NCI-H748 treated with DMSO at 0.1 percent for 48 hours (cell line): Measurements from ENCODE around the gene KANTR.

ENCODE experiments used
- DNase-seq: peaks from one replicate; lab custom pipeline; 2025; lab: John Stamatoyannopoulos, UW

KANTR gene, protein sequence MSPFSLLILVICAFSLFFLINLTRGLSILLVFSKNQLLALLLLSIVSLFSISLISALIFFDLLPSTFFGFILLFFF

DNA sequence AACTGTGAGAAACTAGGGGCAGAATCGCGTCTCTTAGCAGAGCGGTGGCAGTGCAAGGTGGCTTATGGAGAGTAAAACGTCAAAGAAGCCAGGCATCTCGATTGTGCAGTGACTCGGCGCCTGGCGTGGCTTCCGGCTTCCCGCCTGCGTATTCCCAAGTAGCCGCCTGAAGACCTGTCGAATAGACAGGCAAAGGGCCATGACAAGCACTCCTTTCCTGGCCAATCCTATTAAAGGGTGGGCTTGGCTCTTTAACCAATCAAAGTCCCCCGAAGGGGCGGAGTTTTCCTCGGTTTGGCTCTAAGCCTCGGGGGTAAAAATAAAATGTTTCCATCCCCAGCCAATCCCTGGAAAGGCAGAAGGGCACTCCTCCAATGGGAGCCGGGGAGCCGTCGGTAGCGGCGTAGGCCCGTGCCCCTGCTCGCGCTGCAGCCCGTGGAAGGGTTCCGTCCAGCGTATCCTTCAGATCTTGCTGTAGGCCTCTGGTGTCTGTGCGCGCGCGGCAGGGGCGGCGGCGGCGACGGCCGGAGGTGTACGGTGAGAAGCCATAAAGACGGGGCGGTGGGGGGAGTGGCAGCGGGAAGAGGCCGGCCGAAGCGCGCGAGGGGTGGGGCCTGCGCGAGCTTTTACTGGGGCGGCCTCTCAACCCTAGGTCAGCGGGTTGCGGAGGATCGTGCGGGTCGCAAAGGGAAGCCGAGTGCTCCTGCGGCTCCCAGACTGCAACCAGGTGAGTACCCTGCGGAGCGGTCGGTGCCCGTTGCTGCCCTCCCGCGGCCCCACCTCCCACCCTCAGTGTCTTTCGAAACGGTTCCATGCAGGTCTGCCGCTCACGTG, at the start of gene KANTR:
TSS of gene KANTR (plus strand) at position 395 of the 834 bp plus-strand sequence. CDS start 30,131 bp downstream, outside the sequence.
- DNase-seq, result peak; percentile 90

DNA sequence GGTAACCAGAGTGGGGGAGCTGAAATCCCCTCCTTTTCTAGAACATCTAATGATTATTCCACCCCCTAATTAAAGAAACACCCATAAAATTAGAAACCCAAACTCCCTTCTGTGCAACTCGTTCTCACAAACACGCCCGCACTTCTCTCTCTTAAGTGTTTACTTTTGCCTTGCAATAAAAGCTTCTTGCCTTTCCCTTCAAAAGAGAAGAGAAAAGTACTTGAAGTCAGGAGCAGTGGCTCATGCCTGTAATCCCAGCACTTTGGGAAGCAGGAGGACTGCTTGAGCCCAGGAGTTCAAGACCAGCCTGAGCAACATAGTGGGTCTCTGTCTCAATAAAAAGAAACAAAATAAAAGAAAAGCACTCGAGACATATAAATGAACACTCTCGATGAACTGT, 48.9 kb upstream of the KANTR start:
- no peak for DNase-seq

DNA sequence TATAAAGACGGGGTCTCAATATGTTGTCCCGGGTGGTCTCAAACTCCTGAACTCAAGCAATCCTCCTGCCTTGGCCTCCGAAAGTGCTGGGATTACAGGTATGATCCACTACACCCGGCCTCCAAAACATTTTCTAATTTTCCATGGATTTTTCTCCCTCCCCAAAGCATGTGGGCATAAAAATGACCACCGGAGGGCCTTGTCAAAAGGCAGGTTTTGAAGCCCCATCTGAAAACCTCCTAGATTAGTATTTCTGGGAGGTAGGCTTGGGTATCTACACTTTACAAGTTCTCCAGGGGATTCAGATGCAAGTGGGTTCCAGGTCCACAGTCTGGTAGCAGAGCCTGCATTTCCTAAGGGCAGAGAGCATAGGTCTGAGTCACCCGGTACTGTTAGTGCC, 46.7 kb upstream of the KANTR start:
- no peak for DNase-seq

DNA sequence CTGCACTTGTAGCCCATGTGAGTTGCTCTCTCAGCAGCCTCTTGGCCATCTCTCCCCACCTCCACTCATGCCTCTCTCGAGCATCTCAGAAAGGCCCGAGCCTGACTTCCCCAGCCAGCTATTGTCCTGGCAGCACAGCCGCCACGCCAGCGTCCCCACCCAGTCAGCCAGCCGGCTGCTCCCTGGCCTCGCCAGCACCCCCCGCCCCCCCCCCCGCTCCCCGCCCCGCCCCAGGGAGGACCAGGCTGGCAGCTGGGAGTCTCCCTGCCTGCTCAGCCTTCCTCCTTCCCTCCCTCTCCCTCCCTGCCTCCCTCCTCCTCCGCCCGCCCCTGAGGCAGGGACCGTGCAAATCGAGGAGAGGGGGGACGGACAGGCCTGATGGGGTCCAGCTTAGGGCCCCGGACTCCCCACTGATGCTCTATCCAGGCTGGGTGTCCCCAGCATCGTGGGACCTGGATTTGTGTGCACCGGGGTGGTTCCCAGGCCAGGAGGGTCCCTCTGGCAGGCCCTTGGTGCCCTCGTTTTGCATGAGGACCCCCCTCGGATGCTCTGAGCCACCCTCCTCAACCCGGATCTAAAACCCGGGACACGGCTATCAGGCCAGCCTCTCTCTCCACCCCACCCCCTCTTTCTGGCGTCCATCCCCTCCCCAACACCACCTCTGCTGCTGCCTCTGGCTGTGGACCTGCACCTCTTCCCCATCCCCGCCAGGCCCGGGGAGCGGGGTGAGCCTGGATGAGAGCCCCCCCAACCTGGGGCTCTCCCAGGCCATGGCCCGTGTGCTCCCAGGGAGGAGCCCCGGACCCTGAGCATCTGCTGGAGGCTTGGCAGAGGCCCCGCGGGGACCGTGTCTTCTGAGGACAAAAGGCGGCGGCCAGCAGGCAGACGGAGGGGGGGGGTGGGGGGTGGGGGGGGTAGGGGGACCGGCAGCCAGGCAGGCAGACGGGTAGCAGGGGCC, 45.5 kb upstream of the KANTR start, which contains the start of gene GPR173:
TSS of gene GPR173 (plus strand) at position 621 of the 958 bp plus-strand sequence. CDS start 27,833 bp downstream, outside the sequence.
- peak; percentile 32 for DNase-seq

DNA sequence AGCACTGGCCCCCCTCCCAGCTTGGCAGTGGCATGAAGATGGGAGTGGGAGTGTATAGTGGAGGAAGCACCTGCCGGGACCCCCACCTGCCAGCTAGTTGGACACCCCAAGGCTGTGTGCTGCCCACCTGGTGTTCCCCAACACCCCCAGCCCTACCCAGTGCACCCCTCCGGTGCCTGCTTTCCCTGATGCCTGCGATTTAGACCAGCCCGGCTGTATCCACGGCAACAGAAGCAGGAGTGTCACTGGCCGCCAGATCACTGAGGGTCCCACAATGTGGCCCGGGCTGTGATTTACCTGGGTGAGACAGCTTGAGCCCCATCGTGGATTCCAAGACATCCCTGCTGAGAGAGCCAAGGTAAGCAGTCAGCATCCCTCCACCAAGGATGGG, 44.8 kb upstream of the KANTR start:
- DNase-seq, result peak; percentile 9

DNA sequence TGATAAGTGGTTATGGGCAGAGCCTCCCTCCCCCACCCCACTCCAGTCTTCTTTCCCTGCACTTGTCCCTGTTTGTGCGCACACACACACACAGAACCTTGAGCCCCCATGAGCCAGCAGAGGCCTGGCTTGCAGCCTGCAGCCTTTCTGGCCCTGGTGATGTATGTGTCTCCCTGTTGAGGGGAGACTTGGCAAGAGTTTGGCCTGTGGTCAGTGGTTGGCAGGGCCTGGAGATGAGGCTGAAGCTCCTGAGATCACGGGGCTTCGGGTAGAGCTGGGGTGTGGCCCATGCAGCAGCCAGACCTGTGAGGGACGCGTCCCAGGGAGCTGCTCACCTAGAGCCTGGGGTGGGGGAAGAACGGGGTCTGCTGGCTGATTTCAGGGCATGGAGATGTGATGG, 43.1 kb upstream of the KANTR start:
- no peak for DNase-seq

DNA sequence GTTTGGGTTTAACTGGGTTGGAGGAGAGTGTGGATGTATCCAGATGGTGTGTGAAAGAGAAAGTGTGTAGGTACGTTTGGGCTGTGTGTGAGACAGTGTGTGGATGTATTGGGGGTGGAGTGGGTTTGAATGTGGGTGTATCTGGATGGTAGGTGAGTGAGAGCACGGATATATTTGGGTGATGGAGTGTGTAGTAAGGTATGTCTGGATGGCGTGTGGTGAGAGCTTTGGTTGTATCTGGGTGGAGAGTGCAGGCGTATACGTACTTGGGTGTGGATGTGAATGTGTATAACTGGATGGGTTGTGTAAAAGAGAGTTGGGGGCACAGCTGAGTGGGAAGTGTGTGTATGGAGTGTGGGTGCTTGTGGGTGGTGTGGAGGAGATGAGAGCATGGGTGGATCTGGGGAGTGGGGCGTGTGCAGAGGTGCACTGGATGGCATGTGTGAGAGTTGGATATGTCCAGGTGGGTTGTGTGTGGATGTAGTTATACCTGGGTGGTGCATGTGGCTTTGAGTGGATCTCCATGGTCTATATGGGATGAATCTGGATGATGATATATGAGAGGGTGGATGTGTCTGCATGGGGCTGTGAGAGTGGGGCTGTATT, 38.6 kb upstream of the KANTR start:
- DNase-seq, result no peak

DNA sequence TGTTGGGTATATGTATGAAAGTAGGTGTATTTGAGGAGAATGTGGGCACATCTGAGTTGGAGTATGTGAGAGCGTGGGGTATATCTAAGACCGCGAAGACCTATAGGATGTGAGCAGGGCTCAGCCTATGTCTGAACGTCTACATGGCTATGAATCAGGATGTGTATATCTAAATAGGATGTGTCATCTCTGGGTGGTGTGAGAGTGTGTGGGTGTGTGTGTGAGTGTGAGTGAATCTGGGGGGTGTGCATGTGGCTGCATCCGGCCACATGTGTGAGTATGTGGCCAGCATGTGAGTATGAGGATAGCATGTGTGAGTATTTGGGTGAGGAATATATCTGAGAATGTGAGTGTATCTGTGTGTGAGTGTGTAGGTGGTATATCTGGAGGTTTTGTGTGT, 37.6 kb upstream of the KANTR start:
- DNase-seq, result no peak

DNA sequence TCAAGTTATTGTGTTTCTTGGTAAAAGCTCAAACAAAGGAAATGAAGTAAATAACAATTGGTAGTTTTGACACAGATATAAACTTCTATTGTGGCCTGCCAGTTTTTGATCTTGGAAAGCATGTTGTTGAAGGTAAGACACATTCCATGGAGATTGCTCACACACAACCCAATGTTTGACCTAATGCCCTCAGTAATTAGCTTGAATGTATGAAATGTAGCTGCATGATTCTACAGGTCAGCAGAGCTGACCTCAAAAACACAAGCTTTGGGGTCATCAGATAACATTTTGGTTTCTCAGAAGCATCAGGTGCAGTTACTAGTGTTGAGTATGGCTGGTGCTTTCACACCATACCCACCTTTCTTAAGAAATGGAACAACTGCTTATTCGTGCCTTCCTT, 28.8 kb upstream of the KANTR start:
- DNase-seq, result no peak

DNA sequence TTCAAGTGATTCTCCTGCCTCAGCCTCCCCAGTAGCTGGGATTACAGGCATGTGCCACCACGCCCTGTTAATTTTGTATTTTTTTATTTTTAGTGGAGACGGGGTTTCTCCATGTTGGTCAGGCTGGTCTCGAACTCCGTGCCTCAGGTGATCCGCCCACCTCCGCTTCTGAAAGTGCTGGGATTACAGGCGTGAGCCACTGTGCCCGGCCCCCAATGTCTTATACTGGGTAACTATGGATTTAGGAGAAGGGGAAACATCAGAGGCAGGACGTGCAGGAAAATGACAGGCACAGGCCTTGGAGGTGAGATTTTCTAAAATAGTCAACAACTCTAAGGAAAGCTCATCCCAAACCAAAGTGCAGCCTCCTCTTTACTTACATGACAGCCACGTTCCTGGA, 22.9 kb upstream of the KANTR start:
- DNase-seq, result no peak

DNA sequence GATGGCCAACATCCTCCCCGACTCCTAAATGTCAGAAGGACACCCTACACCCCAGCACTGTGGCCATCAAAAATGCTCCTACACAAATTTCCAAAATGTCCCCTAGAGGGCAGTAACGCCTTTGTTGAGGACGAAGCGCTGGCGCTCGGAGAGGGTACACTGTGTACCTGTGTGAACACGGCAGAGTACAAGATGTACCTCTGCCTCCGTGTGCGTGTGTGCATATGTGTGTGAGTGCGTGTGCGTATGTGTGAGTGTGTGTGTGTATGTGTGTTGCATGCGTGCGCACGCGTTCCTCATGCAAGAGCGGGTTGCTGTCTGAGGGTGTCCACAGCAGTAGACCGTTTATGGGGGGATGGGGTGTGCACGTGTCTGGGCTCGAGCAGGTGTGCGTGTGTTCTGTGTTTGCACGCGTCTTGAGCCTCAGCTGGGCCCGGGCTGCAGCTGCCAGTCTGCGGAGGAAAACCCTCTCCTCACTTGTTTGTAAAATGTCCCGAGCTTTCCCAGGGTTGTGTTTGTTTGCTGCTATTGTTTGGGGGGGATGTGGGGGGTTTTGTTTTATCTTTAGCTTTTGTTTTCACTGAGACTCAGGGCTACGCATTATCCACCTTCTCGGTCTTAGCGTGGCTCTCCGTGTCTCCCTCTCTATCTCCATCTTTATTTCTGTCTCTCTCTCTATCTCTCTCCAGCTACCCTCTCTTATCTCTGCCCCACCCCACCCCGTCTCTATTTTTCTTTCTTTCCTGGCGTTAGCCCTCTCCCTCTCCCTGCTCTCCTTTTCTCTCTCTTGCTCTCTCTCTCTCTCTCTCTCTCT, 22.1 kb upstream of the KANTR start:
- DNase-seq, result peak; percentile 57

DNA sequence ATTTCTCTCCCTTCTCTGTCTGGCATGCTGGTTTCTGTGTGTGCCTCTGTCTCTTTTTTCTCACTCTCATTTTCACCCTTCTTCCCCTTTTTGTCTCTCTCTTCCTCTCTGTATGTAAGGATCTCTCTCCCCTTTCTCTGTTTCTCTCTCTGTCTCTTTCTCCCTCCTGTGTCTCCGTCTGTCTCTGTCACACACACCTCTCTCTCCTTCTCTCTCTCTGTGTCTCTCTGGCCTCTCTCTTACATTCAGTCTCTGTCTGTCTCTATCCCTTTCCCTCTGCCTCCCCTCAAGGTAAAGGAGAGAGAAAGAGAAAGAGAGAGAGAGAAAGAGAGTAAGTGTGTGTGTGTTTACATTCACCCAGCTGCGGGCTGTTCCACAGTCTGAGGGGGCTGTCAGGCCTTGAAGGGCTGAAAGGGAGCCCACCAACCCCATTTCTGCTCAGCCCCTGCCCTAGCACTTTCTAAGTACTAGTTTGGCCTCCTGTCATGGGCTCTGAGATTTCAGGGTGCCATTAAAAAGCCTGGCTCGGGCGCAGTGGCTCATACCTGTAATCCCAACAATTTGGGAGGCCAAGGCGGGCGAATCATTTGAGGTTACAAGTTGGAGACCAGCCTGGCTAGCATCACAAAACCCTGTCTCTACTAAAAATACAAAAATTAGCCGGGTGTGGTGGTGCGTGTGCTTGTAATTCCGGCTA, 21.4 kb upstream of the KANTR start:
- no peak for DNase-seq

DNA sequence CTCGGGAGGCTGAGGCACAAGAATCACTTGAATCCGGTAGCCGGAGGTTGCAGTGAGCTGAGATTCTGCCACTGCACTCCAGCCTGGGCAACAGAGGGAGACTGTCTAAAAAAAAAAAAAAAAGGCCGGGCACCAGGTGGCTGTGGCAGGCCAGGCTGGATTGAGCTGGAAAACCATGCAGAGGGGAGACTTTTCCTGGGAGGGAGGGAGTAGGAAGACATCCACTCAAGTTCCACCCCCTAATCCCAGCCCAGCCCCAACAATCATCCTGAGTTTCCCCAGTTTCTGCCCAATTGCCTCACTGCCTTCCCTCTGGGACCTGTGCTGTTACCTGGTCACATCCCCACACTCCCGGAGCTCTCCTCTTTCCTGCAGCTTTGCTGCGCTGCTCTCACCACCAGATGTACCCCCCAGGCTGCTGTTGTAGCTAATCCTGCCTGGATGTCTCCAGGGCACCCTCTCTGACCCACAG, 20.8 kb upstream of the KANTR start:
- DNase-seq, result peak; percentile 20

DNA sequence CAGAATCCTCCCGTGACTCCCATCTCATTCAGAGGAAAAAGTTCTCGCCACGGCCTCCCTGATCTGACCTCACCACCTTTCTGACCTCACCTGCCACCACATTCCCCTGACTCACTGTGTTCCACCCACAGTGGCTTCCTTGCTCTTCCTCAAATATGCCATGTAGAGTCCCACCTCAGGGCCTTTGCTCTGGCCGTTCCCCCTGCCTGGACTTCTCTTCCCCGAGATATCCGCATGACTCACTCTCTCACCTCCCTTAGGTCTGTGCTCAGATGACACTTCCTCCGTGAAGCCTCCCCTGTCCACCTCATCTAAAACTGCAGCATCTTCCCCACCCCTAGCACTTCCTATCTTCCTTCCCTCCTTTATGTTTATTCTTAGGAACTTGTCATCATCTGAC, 18.9 kb upstream of the KANTR start:
- no peak for DNase-seq

DNA sequence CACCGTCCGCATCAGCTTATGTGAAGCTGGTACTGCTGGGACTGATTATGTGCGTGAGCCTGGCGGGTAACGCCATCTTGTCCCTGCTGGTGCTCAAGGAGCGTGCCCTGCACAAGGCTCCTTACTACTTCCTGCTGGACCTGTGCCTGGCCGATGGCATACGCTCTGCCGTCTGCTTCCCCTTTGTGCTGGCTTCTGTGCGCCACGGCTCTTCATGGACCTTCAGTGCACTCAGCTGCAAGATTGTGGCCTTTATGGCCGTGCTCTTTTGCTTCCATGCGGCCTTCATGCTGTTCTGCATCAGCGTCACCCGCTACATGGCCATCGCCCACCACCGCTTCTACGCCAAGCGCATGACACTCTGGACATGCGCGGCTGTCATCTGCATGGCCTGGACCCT, 17.3 kb upstream of the KANTR start:
- no peak for DNase-seq

DNA sequence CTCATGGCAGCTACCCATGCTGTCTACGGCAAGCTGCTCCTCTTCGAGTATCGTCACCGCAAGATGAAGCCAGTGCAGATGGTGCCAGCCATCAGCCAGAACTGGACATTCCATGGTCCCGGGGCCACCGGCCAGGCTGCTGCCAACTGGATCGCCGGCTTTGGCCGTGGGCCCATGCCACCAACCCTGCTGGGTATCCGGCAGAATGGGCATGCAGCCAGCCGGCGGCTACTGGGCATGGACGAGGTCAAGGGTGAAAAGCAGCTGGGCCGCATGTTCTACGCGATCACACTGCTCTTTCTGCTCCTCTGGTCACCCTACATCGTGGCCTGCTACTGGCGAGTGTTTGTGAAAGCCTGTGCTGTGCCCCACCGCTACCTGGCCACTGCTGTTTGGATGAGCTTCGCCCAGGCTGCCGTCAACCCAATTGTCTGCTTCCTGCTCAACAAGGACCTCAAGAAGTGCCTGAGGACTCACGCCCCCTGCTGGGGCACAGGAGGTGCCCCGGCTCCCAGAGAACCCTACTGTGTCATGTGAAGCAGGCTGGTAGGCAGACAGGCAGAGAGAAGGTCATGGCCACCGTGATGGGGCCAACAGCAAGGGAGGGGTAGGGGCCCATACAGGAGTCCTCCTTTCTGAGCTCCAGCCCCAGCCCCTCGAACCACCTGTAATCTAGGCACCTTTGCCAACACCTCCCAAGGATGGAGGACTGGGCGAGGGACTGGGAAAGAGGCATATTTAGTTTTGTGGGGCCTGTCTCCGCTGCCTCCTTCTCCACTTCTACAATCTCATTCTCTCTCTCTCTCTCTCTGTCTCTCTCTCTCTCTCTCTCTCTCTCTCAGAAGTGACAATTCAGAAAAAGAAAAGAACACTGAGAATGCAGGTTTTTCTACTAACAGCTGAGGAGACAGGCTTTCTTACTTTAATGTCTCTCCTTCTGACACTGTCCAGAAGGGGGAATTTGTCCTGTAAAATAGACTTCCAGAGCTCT, 16.4 kb upstream of the KANTR start:
- no peak for DNase-seq

DNA sequence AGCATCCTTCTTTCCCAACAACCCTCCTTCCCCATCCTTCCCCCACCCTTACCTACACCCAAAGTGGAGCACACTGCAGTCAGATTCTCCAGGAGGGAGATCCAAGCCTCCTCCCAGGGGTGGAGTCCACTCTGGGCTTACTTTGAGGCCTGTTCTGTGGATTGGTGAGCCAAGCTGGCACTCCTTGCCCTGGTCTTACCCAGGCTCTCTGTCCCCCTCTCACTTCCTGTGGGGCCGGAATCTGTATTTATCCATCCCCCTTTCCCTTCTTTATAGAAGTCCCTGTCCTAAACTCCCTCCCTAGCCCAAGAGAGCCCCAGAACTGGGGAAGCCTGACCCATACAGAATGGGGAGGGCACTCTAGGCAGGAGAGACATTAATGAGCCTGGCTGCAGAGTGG, 15.0 kb upstream of the KANTR start:
- DNase-seq, result no peak

DNA sequence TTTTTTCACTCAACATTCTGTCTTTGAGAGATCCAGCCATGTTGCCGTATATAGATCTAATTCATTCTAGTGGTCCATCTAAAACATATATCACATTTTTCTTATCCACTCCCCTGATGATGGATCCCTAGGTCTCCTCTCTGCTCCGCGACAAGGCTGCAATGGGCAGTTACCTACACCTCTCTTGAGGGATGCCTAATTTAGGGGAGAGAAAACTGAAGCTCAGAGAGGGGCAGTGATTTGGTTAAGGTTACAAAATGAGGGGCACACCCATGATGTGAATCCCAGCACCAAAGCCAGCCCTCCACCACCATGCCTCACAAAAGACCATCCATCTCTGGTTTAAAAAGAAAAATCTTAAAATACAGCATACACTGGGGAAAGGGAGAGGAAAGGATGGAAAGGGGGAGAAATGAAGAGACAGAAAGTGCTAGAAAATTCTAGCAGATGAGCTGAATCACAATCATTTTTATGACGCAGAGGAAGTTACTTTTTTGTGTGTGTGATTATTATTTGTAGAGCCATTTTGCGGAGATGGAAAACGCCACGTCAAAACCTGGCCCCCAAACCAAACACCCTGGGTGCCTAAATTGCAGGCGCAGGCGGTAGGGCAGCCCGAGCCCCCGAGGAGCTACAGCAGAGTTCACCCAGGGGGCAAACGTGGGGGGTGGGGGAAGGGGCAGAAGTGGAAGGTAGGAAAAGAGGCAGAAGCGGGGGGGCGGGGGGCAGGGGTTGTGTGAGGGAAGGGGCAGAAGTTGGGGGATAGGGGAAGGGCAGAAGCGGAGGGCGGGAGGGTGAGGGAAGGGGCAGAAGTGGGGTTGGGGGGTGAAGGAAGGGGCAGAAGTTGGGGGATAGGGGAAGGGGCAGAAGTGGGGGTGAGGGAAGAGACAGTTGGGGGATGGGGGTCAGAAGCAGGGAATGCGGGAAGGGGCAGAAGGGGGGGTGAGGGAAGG, 13.0 kb upstream of the KANTR start:
- no peak for DNase-seq
